ENCODE data around the gene AOC1. TPM values are rescaled to one million over a fixed set of nuclear protein-coding genes. Genes with fewer than 3 reads are reported as not detected.

AOC1 gene
- total RNA-seq, 2 experiments from 2014 or later = not detected

DNA sequence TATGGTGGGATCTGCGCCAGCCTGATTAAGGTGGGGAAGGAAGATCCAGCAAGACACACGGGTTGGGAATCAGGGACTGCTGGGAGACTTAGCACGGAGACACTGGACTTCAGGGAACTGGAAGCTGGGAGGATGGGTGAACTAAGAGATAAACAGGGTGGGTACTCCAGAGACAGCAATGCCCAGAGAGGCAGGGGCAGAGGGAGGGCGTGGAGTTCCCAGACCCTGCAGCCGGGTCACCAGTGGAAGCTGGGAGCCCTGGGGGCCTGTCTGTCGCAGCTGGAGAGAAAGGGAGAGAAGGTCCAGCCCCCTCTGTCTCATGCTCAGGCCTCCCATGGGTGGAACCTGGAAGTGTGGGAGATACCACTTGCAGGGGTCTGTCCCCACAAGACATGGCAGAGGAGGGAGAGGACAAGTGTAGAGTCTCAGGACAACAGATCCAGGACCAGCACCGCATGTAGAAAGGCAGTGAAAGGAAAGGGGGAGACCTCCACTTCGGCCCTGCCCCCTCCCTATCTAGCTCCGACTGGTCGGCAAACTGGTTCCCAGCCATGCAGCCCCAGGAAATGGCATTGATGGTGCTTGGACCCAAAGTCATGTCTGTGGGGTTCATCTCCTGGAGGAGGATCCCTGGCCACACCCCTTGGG, 44.4 kb downstream of the AOC1 start:
- ChIA-PET POLR2A (interaction anchor here (0.7 kb wide), 1 partner anchor 184 kb away, joined by 3 read pairs; no protein-coding TSS in a partner anchor), CTCF (interaction anchor here (2.3 kb wide), 1 partner anchor 113 kb away, joined by 22 read pairs; no protein-coding TSS in a partner anchor)
- DNase-seq (no peak), ATAC-seq (no peak)
- Mint-ChIP-seq H3K4me3 (no peak overlapping the region), H3K27me3 (peaks cover 44% of the 10 kb centered on the region), H3K36me3 (ENCODE audit: low read depth) (no peaks in the 10 kb centered on the region), H3K4me1 (ENCODE audit: low read depth) (peaks cover 14% of the 10 kb centered on the region), H3K27ac (no peak overlapping the region), H3K9me3 (no peaks in the 10 kb centered on the region)
- TF ChIP-seq CTCF (IDR thresholded peaks at IDR 0.05) = no peak
- intact Hi-C loops (cut with micrococcal nuclease) = loop anchor here (5.0 kb wide), 1 partner anchor 41 kb away; no protein-coding TSS in a partner anchor

GRCh38 chr7:150897502-150898474, 45.5 kb downstream of the AOC1 start:
- TF ChIP-seq CTCF (IDR thresholded peaks at IDR 0.05) = no peak
- Mint-ChIP-seq H3K4me1 (ENCODE audit: low read depth) (peaks cover 14% of the 10 kb centered on the region), H3K27ac (no peak overlapping the region), H3K9me3 (no peaks in the 10 kb centered on the region), H3K4me3 (no peak overlapping the region), H3K27me3 (peaks cover 54% of the 10 kb centered on the region), H3K36me3 (ENCODE audit: low read depth) (no peaks in the 10 kb centered on the region)
- intact Hi-C loops (cut with micrococcal nuclease) = loop anchor here (2.0 to 5.0 kb wide), 2 partner anchors 40 to 91 kb away; no protein-coding TSS in a partner anchor
- POLR2A ChIA-PET = interaction anchor here (0.7 to 1.1 kb wide), 4 partner anchors 20 to 185 kb away, joined by 3 to 4 read pairs (median 4); no protein-coding TSS in a partner anchor
- DNase-seq (peak; percentile 62), ATAC-seq (peak; percentile 75)
- CTCF ChIA-PET = interaction anchor here (0.6 to 3.0 kb wide), 61 partner anchors 8 to 541 kb away, joined by 3 to 48 read pairs (median 5); partner anchors contain the start of genes AOC1 and NOS3

DNA sequence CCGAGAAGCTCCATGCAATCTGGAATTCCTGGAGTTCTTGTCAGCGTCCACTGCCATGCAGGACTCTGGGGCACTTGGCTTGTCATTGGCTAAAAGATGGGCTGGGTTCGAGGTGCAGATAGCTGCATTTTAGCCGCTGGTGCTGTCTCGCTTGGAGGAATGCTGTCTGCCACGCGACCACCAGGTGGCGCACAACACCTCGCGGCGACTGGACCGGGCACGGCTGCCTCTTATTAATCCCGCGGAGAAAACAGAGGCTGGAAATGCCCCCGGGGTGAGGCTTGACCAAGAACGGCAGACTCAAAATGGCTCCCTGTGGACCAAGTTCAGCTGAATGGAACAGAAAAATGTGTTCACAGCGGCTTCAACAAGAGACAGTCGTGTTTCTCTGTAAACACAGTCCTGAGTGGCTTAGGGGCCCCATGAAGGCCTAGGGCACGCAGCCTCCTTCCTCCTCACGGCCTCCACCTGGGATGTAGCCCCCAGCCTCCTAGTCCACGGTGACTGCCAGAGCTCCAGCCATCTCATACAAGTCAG, 46.2 kb downstream of the AOC1 start:
- intact Hi-C loops (cut with micrococcal nuclease) = loop anchor here (2.0 to 5.0 kb wide), 2 partner anchors 39 to 90 kb away; no protein-coding TSS in a partner anchor
- POLR2A ChIA-PET = interaction anchor here (0.8 to 1.1 kb wide), 3 partner anchors 20 to 79 kb away, joined by 3 to 4 read pairs (median 4); no protein-coding TSS in a partner anchor
- CTCF ChIA-PET = interaction anchor here (0.6 to 3.0 kb wide), 60 partner anchors 8 to 540 kb away, joined by 3 to 48 read pairs (median 5); partner anchors contain the start of genes AOC1 and NOS3
- DNase-seq (peak; percentile 85), ATAC-seq (peak; percentile 89)
- peaks cover 14% of the 10 kb centered on the region for H3K4me1 Mint-ChIP-seq (ENCODE audit: low read depth)
- TF ChIP-seq CTCF (IDR thresholded peaks at IDR 0.05) = peak; percentile 98
- peaks cover 58% of the 10 kb centered on the region for H3K27me3 Mint-ChIP-seq
- no peak overlapping the region for H3K27ac Mint-ChIP-seq
- no peak overlapping the region for H3K4me3 Mint-ChIP-seq
- no peaks in the 10 kb centered on the region for H3K36me3 Mint-ChIP-seq (ENCODE audit: low read depth)
- H3K9me3 Mint-ChIP-seq = no peaks in the 10 kb centered on the region

- no peaks in the 10 kb centered on the region for H3K36me3 Mint-ChIP-seq (ENCODE audit: low read depth)
- DNase-seq = no peak
Measured at GRCh38 chr7:150900675-150901074, 48.4 kb downstream of the AOC1 start.

More at GRCh38 chr7:150900675-150901074, 48.4 kb downstream of the AOC1 start:
- H3K9me3 Mint-ChIP-seq = no peaks in the 10 kb centered on the region
- POLR2A ChIA-PET = no interaction called here
- peaks cover 18% of the 10 kb centered on the region for H3K4me1 Mint-ChIP-seq (ENCODE audit: low read depth)
- no peak for TF ChIP-seq CTCF (IDR thresholded peaks at IDR 0.05)
- CTCF ChIA-PET = interaction anchor here (1.1 to 1.8 kb wide), 3 partner anchors 62 to 94 kb away, joined by 3 to 9 read pairs (median 5); no protein-coding TSS in a partner anchor
- intact Hi-C loops (cut with micrococcal nuclease) = no loop called here
- no peak overlapping the region for H3K27ac Mint-ChIP-seq
- H3K4me3 Mint-ChIP-seq = no peak overlapping the region
- H3K27me3 Mint-ChIP-seq = peaks cover 62% of the 10 kb centered on the region
- no peak for ATAC-seq
